ENCODE results near the gene ARHGAP36. TPM values are rescaled to one million over a fixed set of nuclear protein-coding genes. Genes with fewer than 3 reads are reported as not detected.
A peak's percentile ranks its signal among the peaks of the same experiment; 100 is the strongest.

Gene ARHGAP36
- total RNA-seq, 1 experiment from 2014 or later, result not detected

DNA sequence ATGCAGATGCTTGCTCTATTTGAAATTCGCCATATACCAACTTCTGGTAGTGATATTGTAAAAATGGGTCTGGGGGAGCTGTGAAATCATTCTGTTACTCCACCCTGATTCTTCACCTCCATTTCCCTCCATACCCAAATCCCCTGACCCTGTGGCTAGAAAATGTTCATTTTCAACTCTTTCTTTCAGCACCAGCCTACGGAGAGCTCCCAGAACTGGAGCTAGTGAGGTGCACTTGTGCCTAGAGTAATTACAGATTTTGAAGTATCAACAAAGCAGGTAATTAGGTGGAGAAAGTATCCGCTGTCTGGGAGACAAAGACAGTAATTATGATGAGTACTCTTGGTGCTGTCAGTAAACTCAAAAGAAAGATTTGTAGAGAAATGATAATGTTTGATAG lies 8.1 kb downstream of the ARHGAP36 start:
- ATAC-seq, result no peak
- no TSS peak for BruUV-seq (replicated peaks)
- no peaks in the 10 kb centered on the region for H3K4me1 ChIP-seq (ENCODE audit: control insufficient read depth, insufficient read depth, low read length)
- intact Hi-C loops (cut with micrococcal nuclease; ENCODE audit: unreplicated experiment), result no loop called here
- DNase-seq (ENCODE audit: low read depth, low spot score), result no peak
- ChIA-PET POLR2A (no interaction called here), CTCF (no interaction called here)
- H3K36me3 ChIP-seq (ENCODE audit: control insufficient read depth, insufficient read depth, low read length), result no peaks in the 10 kb centered on the region
- no peak overlapping the region for H3K4me3 ChIP-seq (ENCODE audit: low read depth in 2 of 2, low read length in 2 of 2)
- H3K27me3 ChIP-seq (ENCODE audit: control insufficient read depth, insufficient read depth, low read length), result peaks cover 2% of the 10 kb centered on the region; the same call in 1 of the 2 replicates
- TF ChIP-seq TCF7L2 (IDR thresholded peaks at IDR 0.05; ENCODE audit: low read depth, low read length), result no peak
- TF ChIP-seq, protein P1, sequence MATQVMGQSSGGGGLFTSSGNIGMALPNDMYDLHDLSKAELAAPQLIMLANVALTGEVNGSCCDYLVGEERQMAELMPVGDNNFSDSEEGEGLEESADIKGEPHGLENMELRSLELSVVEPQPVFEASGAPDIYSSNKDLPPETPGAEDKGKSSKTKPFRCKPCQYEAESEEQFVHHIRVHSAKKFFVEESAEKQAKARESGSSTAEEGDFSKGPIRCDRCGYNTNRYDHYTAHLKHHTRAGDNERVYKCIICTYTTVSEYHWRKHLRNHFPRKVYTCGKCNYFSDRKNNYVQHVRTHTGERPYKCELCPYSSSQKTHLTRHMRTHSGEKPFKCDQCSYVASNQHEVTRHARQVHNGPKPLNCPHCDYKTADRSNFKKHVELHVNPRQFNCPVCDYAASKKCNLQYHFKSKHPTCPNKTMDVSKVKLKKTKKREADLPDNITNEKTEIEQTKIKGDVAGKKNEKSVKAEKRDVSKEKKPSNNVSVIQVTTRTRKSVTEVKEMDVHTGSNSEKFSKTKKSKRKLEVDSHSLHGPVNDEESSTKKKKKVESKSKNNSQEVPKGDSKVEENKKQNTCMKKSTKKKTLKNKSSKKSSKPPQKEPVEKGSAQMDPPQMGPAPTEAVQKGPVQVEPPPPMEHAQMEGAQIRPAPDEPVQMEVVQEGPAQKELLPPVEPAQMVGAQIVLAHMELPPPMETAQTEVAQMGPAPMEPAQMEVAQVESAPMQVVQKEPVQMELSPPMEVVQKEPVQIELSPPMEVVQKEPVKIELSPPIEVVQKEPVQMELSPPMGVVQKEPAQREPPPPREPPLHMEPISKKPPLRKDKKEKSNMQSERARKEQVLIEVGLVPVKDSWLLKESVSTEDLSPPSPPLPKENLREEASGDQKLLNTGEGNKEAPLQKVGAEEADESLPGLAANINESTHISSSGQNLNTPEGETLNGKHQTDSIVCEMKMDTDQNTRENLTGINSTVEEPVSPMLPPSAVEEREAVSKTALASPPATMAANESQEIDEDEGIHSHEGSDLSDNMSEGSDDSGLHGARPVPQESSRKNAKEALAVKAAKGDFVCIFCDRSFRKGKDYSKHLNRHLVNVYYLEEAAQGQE (IDR thresholded peaks at IDR 0.05; ENCODE audit: insufficient read depth in 1 of 2, low read depth in 2 of 2, low read length in 1 of 2), result peak in 1 of 2 experiments; percentile 65; a peak in 2 of 4 replicates
- H3K9me3 ChIP-seq (ENCODE audit: control insufficient read depth, insufficient read depth, low read depth, low read length), result no peaks in the 10 kb centered on the region
- no peak overlapping the region for H3K27ac ChIP-seq (ENCODE audit: low read length)
- in situ Hi-C loops (cut with HindIII; ENCODE audit: low pct_unique_long_range_greater_than_20kb, low sequenced_read_pairs), result no loop called here

- no peak overlapping the region for H3K27ac ChIP-seq (ENCODE audit: low read length)
- H3K36me3 ChIP-seq (ENCODE audit: control insufficient read depth, insufficient read depth, low read length), result no peaks in the 10 kb centered on the region
- ChIA-PET CTCF (no interaction called here), POLR2A (no interaction called here)
- ATAC-seq (no peak), DNase-seq (ENCODE audit: low read depth, low spot score) (no peak)
- H3K4me1 ChIP-seq (ENCODE audit: control insufficient read depth, insufficient read depth, low read length), result no peaks in the 10 kb centered on the region
- TF ChIP-seq, protein P2, sequence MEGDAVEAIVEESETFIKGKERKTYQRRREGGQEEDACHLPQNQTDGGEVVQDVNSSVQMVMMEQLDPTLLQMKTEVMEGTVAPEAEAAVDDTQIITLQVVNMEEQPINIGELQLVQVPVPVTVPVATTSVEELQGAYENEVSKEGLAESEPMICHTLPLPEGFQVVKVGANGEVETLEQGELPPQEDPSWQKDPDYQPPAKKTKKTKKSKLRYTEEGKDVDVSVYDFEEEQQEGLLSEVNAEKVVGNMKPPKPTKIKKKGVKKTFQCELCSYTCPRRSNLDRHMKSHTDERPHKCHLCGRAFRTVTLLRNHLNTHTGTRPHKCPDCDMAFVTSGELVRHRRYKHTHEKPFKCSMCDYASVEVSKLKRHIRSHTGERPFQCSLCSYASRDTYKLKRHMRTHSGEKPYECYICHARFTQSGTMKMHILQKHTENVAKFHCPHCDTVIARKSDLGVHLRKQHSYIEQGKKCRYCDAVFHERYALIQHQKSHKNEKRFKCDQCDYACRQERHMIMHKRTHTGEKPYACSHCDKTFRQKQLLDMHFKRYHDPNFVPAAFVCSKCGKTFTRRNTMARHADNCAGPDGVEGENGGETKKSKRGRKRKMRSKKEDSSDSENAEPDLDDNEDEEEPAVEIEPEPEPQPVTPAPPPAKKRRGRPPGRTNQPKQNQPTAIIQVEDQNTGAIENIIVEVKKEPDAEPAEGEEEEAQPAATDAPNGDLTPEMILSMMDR (IDR thresholded peaks at IDR 0.05), result no peak
- TF ChIP-seq, protein P1 (IDR thresholded peaks at IDR 0.05; ENCODE audit: insufficient read depth in 1 of 2, low read depth in 2 of 2, low read length in 1 of 2), result no peak
- no peak for TF ChIP-seq POLR2AphosphoS5 (IDR thresholded peaks at IDR 0.05; ENCODE audit: low read depth, low read length)
- intact Hi-C loops (cut with micrococcal nuclease; ENCODE audit: unreplicated experiment) (no loop called here), in situ Hi-C loops (cut with HindIII; ENCODE audit: low pct_unique_long_range_greater_than_20kb, low sequenced_read_pairs) (no loop called here)
- H3K9me3 ChIP-seq (ENCODE audit: control insufficient read depth, insufficient read depth, low read depth, low read length), result no peaks in the 10 kb centered on the region
- peaks cover 2% of the 10 kb centered on the region; the same call in 1 of the 2 replicates for H3K27me3 ChIP-seq (ENCODE audit: control insufficient read depth, insufficient read depth, low read length)
- BruUV-seq (replicated peaks), result no TSS peak
- H3K4me3 ChIP-seq (ENCODE audit: low read depth in 2 of 2, low read length in 2 of 2), result no peak overlapping the region
These were observed 9.1 kb downstream of the ARHGAP36 start for GRCh38 chrX:131067216-131067615.
